Measurements from ENCODE around the gene CADM1. TPM values are rescaled to one million over a fixed set of nuclear protein-coding genes. Genes with fewer than 3 reads are reported as not detected.

CADM1 gene
- total RNA-seq, 4 donors from 2014 or later = 10.6 to 15.7 (median 13.8) TPM

DNA sequence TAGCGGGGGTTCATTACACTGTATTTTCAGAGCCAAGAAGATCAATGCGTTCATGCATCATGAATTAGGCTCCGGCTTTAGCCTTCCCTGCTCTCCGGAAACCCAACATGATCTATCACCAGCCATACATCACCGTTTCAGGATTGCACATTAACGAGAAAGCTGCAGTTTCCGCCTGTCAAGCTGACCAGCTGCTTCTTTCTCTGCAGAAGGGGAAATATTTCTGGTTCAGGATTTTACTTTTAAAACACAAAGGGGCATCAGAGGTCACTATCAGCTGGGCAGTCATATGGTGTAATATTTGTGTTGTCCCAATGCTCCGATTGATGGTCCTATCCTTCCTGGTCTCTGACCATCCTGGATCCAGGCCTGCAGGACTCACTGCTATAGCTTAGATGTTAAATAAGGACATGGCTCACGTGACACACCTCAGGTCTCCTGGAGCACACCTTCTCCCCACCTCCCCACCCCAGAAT is 21.4 kb upstream of the CADM1 start:
- no peak for DNase-seq (ENCODE audit: extremely low spot score)
- 79% methylated on average over 9 of the region's 9 CpGs for WGBS
- no peak for TF ChIP-seq POLR2A (IDR thresholded peaks at IDR 0.05; ENCODE audit: low read depth)
- TF ChIP-seq, protein P1, sequence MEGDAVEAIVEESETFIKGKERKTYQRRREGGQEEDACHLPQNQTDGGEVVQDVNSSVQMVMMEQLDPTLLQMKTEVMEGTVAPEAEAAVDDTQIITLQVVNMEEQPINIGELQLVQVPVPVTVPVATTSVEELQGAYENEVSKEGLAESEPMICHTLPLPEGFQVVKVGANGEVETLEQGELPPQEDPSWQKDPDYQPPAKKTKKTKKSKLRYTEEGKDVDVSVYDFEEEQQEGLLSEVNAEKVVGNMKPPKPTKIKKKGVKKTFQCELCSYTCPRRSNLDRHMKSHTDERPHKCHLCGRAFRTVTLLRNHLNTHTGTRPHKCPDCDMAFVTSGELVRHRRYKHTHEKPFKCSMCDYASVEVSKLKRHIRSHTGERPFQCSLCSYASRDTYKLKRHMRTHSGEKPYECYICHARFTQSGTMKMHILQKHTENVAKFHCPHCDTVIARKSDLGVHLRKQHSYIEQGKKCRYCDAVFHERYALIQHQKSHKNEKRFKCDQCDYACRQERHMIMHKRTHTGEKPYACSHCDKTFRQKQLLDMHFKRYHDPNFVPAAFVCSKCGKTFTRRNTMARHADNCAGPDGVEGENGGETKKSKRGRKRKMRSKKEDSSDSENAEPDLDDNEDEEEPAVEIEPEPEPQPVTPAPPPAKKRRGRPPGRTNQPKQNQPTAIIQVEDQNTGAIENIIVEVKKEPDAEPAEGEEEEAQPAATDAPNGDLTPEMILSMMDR (IDR thresholded peaks at IDR 0.05) = no peak
- TF ChIP-seq POLR2AphosphoS5 (IDR thresholded peaks at IDR 0.05) = no peak
- no peak for TF ChIP-seq EP300 (IDR thresholded peaks at IDR 0.05)
- intact Hi-C loops (cut with DNase I) = no loop called here
- Histone ChIP-seq H3K4me3 (no peak overlapping the region), H3K27ac (replicated peaks in 1 of 4) (no peak overlapping the region), H3K27me3 (peaks cover 0 to 18% (median 0%) of the 10 kb centered on the region in 4 donors), H3K9me3 (no peaks in the 10 kb centered on the region), H3K36me3 (no peaks in the 10 kb centered on the region), H3K4me1 (peaks cover 0 to 4% (median 0%) of the 10 kb centered on the region in 4 donors)

DNA sequence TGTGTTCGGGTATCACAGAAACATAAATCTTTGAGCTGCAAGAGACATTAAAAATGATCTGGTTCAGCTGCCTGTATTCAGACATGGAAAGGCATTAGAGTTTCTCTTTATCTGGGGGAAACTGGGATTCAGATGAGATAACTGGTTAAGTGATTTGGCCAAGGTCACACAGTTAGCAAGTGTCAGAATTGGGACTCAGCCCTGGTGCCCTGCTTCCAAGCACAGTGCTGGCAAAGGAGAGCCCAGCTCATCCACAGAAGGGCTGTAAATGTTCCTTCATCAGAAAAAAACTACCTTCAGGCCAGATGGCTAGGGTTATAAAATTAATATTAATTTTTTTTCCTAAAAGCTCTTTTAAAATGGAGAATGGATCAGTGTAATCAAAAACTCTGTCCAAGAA is 20.4 kb upstream of the CADM1 start:
- no peaks in the 10 kb centered on the region for H3K36me3 ChIP-seq
- H3K9me3 ChIP-seq = no peaks in the 10 kb centered on the region
- TF ChIP-seq, protein P1 (IDR thresholded peaks at IDR 0.05) = no peak
- TF ChIP-seq POLR2A (IDR thresholded peaks at IDR 0.05; ENCODE audit: low read depth) = no peak
- TF ChIP-seq EP300 (IDR thresholded peaks at IDR 0.05) = no peak
- TF ChIP-seq POLR2AphosphoS5 (IDR thresholded peaks at IDR 0.05) = no peak
- 95% methylated on average over 1 of the region's 1 CpG for WGBS
- no peak overlapping the region for H3K27ac ChIP-seq (replicated peaks in 1 of 4)
- peaks cover 0 to 4% (median 0%) of the 10 kb centered on the region in 4 donors for H3K4me1 ChIP-seq
- H3K27me3 ChIP-seq = peaks cover 0 to 18% (median 0%) of the 10 kb centered on the region in 4 donors
- no peak for DNase-seq (ENCODE audit: extremely low spot score)
- no peak overlapping the region for H3K4me3 ChIP-seq
- intact Hi-C loops (cut with DNase I) = no loop called here

- peaks cover 0 to 18% (median 0%) of the 10 kb centered on the region in 4 donors for H3K27me3 ChIP-seq
- no peak overlapping the region for H3K27ac ChIP-seq (replicated peaks in 1 of 4)
- H3K9me3 ChIP-seq = no peaks in the 10 kb centered on the region
- H3K4me1 ChIP-seq = peaks cover 0 to 4% (median 0%) of the 10 kb centered on the region in 4 donors
- no peak for DNase-seq (ENCODE audit: extremely low spot score)
- intact Hi-C loops (cut with DNase I) = no loop called here
- TF ChIP-seq POLR2AphosphoS5 (IDR thresholded peaks at IDR 0.05) = no peak
- no peak for TF ChIP-seq POLR2A (IDR thresholded peaks at IDR 0.05; ENCODE audit: low read depth)
- TF ChIP-seq, protein P1 (IDR thresholded peaks at IDR 0.05) = no peak
- TF ChIP-seq EP300 (IDR thresholded peaks at IDR 0.05) = no peak
- no peaks in the 10 kb centered on the region for H3K36me3 ChIP-seq
- 87% methylated on average over 2 of the region's 2 CpGs for WGBS
- no peak overlapping the region for H3K4me3 ChIP-seq
Measured at GRCh38 chr11:115523727-115524399, 19.6 kb upstream of the CADM1 start.

DNA sequence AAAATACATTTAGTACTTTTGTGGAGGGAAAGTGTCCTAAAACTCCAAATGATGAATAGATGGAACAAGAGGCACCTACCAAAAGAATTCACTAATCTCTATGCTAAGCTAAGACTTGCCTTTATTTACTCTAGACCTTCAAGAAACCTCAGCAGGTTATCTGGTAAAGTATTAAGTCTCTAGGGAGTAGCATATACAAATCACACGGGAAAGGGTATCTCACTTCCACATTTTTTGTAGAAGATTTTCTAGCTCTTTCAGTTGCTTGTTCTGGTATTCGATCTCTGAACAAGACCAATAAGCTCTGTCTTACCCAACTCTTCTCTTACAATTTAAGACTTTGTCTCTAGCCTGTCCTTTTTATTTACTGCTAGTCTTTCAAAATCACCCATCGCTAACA is 18.1 kb upstream of the CADM1 start:
- intact Hi-C loops (cut with DNase I) = no loop called here
- Histone ChIP-seq H3K36me3 (no peaks in the 10 kb centered on the region), H3K9me3 (no peaks in the 10 kb centered on the region), H3K4me1 (peaks cover 0 to 4% (median 0%) of the 10 kb centered on the region in 4 donors), H3K4me3 (no peak overlapping the region), H3K27me3 (peaks cover 0 to 6% (median 0%) of the 10 kb centered on the region in 4 donors), H3K27ac (replicated peaks in 1 of 4) (no peak overlapping the region)
- no peak for DNase-seq (ENCODE audit: extremely low spot score)
- WGBS = 90% methylated on average over 3 of the region's 3 CpGs
- TF ChIP-seq POLR2A (IDR thresholded peaks at IDR 0.05; ENCODE audit: low read depth) = no peak
- no peak for TF ChIP-seq EP300 (IDR thresholded peaks at IDR 0.05)
- no peak for TF ChIP-seq POLR2AphosphoS5 (IDR thresholded peaks at IDR 0.05)
- TF ChIP-seq, protein P1 (IDR thresholded peaks at IDR 0.05) = no peak

All from esophagus muscularis mucosa (tissue), 4 donors.